ENCODE data around the gene CBLIF.

DNA sequence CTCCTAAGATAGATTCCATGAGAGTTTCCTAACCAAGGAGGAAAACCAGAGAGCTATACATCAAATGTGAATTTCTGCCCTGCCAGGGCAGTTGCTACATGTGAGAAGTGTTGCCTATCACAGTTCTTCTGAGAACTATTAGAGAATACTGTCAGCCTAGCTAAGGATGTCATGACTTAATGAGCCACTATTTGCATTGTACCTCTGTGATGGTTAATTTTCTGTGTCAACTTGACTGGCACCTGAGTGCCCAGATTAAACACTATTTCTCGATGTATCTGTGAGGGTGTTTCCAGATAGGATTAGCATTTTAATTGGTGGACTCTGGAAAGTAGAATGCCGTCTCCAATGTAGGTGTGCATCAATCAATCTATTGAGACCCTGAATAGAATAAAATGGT lies 22.6 kb upstream of the CBLIF start:
- TF ChIP-seq, protein P1, sequence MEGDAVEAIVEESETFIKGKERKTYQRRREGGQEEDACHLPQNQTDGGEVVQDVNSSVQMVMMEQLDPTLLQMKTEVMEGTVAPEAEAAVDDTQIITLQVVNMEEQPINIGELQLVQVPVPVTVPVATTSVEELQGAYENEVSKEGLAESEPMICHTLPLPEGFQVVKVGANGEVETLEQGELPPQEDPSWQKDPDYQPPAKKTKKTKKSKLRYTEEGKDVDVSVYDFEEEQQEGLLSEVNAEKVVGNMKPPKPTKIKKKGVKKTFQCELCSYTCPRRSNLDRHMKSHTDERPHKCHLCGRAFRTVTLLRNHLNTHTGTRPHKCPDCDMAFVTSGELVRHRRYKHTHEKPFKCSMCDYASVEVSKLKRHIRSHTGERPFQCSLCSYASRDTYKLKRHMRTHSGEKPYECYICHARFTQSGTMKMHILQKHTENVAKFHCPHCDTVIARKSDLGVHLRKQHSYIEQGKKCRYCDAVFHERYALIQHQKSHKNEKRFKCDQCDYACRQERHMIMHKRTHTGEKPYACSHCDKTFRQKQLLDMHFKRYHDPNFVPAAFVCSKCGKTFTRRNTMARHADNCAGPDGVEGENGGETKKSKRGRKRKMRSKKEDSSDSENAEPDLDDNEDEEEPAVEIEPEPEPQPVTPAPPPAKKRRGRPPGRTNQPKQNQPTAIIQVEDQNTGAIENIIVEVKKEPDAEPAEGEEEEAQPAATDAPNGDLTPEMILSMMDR (IDR thresholded peaks at IDR 0.05): no peak
- TF ChIP-seq POLR2A (IDR thresholded peaks at IDR 0.05; ENCODE audit: low read depth): no peak

Data from esophagus muscularis mucosa (tissue), 3 donors.